H1 (cell line): ENCODE measurements around the gene SHMT2. TPM values are rescaled to one million over a fixed set of nuclear protein-coding genes. Genes with fewer than 3 reads are reported as not detected.

Experiments used
- CBX5 ChIP-seq: fragments of 300-800, 300-1000 bp; sonication (generic); IDR thresholded peaks from 2 replicates; pipeline ENCODE4 v1.7.1; 2016; ENCODE audit warnings: antibody characterized with exemption, low read length, low read depth
- GTF2F1 ChIP-seq: IDR thresholded peaks from 2 replicates; pipeline ENCODE4 v1.6.1; 2012; ENCODE audit warnings: low read depth, low read length, improper control_type of control experiment, borderline replicate concordance
- JUN ChIP-seq: IDR thresholded peaks from 2 replicates; pipeline ENCODE4 v1.6.1; 2011; ENCODE audit warnings: low read depth, mild to moderate bottlenecking, improper control_type of control experiment, low read length
- MAFK ChIP-seq: IDR thresholded peaks from 2 replicates; pipeline ENCODE4 v1.6.1; 2012; ENCODE audit warnings: low read depth, mild to moderate bottlenecking, improper control_type of control experiment, low read length
- NRF1 ChIP-seq: IDR thresholded peaks from 2 replicates; pipeline ENCODE4 v1.6.1; 2011; ENCODE audit warnings: mild to moderate bottlenecking, low read depth, low read length, improper control_type of control experiment
- RNF2 ChIP-seq: fragments of 200-900, 300-1000 bp; sonication (generic); IDR thresholded peaks from 2 replicates; pipeline ENCODE4 v1.7.1; 2016; ENCODE audit warnings: borderline replicate concordance, low read depth, mild to moderate bottlenecking, antibody characterized with exemption, low read length; ENCODE audit not compliant: poor library complexity, severe bottlenecking; ENCODE audit errors: missing control alignments
- SIX5 ChIP-seq: IDR thresholded peaks from 2 replicates; pipeline ENCODE4 v1.6.1; 2011; ENCODE audit warnings: mild to moderate bottlenecking, low read depth, low read length
- polyA plus RNA-seq, 7 experiments: library from polyadenylated mRNA; depleted of rRNA in 3 of 7; stranded (reverse) in 5 of 7; unstranded in 2 of 7; fragments of >200 nt in 5 of 7; fragments of 200-250 nt in 2 of 7; gene quantifications; 1 replicate in 5 of 7; 2 replicates in 1 of 7; 4 replicates in 1 of 7; pipeline versions ENCODE4 v1.2.1 to v1.2.3, GENCODE V29; 2011 to 2013; ENCODE audit warnings: missing spikeins in 2 of 7, mixed read lengths in 2 of 7
- total RNA-seq: library from RNA; stranded (reverse); fragmentation: NEBNext Ultra II Directional; extraction: Animal tissue kit (Norgen Biotek cat#: 25700); gene quantifications from 2 replicates; pipeline ENCODE4 v1.2.1, GENCODE V29; 2021

Gene SHMT2
- total and polyA plus RNA-seq, 2 of the 8 experiments (the other 6 are each of a cell fraction or from before 2014, with no cell fraction given) = 274 to 520 TPM

GRCh38 chr12:57270966-57271470 lies 41.5 kb downstream of the SHMT2 start (continued):
- TF ChIP-seq RNF2 (no peak), NRF1 (no peak), SIX5 (no peak), GTF2F1 (no peak), JUN (no peak), CBX5 (no peak), MAFK (no peak)
